ENCODE results near the gene LIPC.

Gene LIPC

DNA sequence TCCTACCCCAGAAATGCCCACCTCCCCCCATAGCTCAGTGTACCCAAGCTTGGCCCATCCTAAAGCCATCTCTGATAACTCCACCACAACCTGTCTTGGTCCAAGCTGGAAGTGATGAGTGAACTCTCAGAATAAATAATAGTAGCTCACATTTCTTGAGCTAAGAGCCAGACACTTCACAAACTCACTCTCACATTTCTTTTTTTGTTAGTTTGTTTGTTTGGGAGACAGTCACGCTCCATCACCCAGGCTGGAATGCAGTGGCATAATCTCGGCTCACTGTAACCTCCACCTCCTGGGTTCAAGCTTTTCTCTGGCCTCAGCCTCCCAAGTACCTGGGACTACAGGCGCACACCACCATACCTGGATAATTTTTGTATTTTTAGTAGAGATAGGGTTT, 46.2 kb downstream of the LIPC start:
- TF ChIP-seq PATZ1 (CRISPR knock-in tag; IDR thresholded peaks at IDR 0.05; ENCODE audit: borderline replicate concordance) (no peak), ISL1 (CRISPR knock-in tag; IDR thresholded peaks at IDR 0.05) (no peak), TSHZ2 (CRISPR knock-in tag; IDR thresholded peaks at IDR 0.05) (no peak), ARNTL (CRISPR knock-in tag; IDR thresholded peaks at IDR 0.05; ENCODE audit: borderline replicate concordance, low read depth) (no peak), SNAI2 (CRISPR knock-in tag; IDR thresholded peaks at IDR 0.05) (no peak)
- no peak for ATAC-seq

- ATAC-seq = no peak
- TF ChIP-seq ZNF8 (CRISPR knock-in tag; IDR thresholded peaks at IDR 0.05) = no peak
- TF ChIP-seq GLIS3 (CRISPR knock-in tag; IDR thresholded peaks at IDR 0.05) = no peak
- TF ChIP-seq CSDC2 (CRISPR knock-in tag; IDR thresholded peaks at IDR 0.05) = no peak
- no peak for TF ChIP-seq OSR1 (CRISPR knock-in tag; IDR thresholded peaks at IDR 0.05)
- TF ChIP-seq ISL1 (CRISPR knock-in tag; IDR thresholded peaks at IDR 0.05) = no peak
- TF ChIP-seq ZC3H10 (CRISPR knock-in tag; IDR thresholded peaks at IDR 0.05) = no peak
- no peak for TF ChIP-seq ZFP30 (CRISPR knock-in tag; IDR thresholded peaks at IDR 0.05)
- TF ChIP-seq PATZ1 (CRISPR knock-in tag; IDR thresholded peaks at IDR 0.05; ENCODE audit: borderline replicate concordance) = no peak
- TF ChIP-seq, protein P1, sequence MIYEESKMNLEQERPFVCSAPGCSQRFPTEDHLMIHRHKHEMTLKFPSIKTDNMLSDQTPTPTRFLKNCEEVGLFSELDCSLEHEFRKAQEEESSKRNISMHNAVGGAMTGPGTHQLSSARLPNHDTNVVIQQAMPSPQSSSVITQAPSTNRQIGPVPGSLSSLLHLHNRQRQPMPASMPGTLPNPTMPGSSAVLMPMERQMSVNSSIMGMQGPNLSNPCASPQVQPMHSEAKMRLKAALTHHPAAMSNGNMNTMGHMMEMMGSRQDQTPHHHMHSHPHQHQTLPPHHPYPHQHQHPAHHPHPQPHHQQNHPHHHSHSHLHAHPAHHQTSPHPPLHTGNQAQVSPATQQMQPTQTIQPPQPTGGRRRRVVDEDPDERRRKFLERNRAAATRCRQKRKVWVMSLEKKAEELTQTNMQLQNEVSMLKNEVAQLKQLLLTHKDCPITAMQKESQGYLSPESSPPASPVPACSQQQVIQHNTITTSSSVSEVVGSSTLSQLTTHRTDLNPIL (CRISPR knock-in tag; IDR thresholded peaks at IDR 0.05; ENCODE audit: low read depth) = no peak
- TF ChIP-seq CSRNP3 (CRISPR knock-in tag; IDR thresholded peaks at IDR 0.05) = no peak
- no peak for TF ChIP-seq ESRRG (CRISPR knock-in tag; IDR thresholded peaks at IDR 0.05)
- no peak for TF ChIP-seq TCF4 (CRISPR knock-in tag; IDR thresholded peaks at IDR 0.05; ENCODE audit: borderline replicate concordance)
- TF ChIP-seq PPARA (CRISPR knock-in tag; IDR thresholded peaks at IDR 0.05; ENCODE audit: borderline replicate concordance) = no peak
- TF ChIP-seq ZFP3 (CRISPR knock-in tag; IDR thresholded peaks at IDR 0.05) = no peak
- TF ChIP-seq SNAI2 (CRISPR knock-in tag; IDR thresholded peaks at IDR 0.05) = no peak
These were observed 46.8 kb downstream of the LIPC start for GRCh38 chr15:58478579-58478978.

DNA sequence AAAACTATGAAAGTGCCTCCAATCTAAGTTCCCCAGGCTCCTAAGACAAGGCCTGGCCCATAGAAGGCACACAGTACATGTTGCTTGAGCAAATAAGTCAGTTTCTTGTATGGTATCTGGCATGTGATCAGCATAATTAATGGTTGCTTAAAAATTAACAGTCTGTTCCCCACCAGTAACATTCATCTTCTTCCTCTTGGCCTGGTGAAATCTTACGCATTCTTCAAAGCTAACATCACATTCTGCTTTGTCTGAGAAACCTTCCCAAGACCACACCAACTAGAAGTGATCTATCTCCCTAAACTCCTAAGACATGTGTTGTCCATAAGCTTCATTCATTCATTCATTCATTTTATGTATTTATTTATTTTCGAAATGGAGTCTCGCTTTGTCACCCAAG, 48.1 kb downstream of the LIPC start:
- no peak for ATAC-seq
- TF ChIP-seq TCF4 (CRISPR knock-in tag; IDR thresholded peaks at IDR 0.05; ENCODE audit: borderline replicate concordance) (no peak), ARNTL (CRISPR knock-in tag; IDR thresholded peaks at IDR 0.05; ENCODE audit: borderline replicate concordance, low read depth) (no peak), ESRRG (CRISPR knock-in tag; IDR thresholded peaks at IDR 0.05) (no peak), PATZ1 (CRISPR knock-in tag; IDR thresholded peaks at IDR 0.05; ENCODE audit: borderline replicate concordance) (no peak), SNAI2 (CRISPR knock-in tag; IDR thresholded peaks at IDR 0.05) (no peak), CSRNP3 (CRISPR knock-in tag; IDR thresholded peaks at IDR 0.05) (no peak), TSHZ2 (CRISPR knock-in tag; IDR thresholded peaks at IDR 0.05) (no peak), PPARA (CRISPR knock-in tag; IDR thresholded peaks at IDR 0.05; ENCODE audit: borderline replicate concordance) (no peak), ISL1 (CRISPR knock-in tag; IDR thresholded peaks at IDR 0.05) (no peak), CSDC2 (CRISPR knock-in tag; IDR thresholded peaks at IDR 0.05) (no peak), ZC3H10 (CRISPR knock-in tag; IDR thresholded peaks at IDR 0.05) (no peak), POU6F1 (CRISPR knock-in tag; IDR thresholded peaks at IDR 0.05; ENCODE audit: borderline replicate concordance, low read depth) (no peak)

All from SK-N-SH treated with all-trans-retinoic acid at 6 μM for 48 hours (cell line).